IPS-15b (cell line): ENCODE results near the gene HOXA9.

ENCODE experiments used
- H3K27me3 ChIP-seq: one replicate; pipeline ENCODE4 v1.6.1; 2013; ENCODE audit warnings: low read length; ENCODE audit not compliant: control insufficient read depth, insufficient read depth
- H3K36me3 ChIP-seq: one replicate; pipeline ENCODE4 v1.6.1; 2013; ENCODE audit warnings: low read length; ENCODE audit not compliant: control insufficient read depth, insufficient read depth
- H3K4me1 ChIP-seq: one replicate; pipeline ENCODE4 v1.6.1; 2013; ENCODE audit warnings: mild to moderate bottlenecking, low read length; ENCODE audit not compliant: control insufficient read depth, insufficient read depth
- H3K4me3 ChIP-seq: one replicate; pipeline ENCODE4 v1.5.1; 2013; ENCODE audit warnings: low read depth, low read length
- H3K9ac ChIP-seq: one replicate; pipeline ENCODE4 v1.6.1; 2013; ENCODE audit warnings: low read depth, mild to moderate bottlenecking, low read length
- H3K9me3 ChIP-seq: one replicate; pipeline ENCODE4 v1.6.1; 2013; ENCODE audit warnings: mild to moderate bottlenecking, low read length; ENCODE audit not compliant: control insufficient read depth, insufficient read depth

The HOXA9 gene

DNA sequence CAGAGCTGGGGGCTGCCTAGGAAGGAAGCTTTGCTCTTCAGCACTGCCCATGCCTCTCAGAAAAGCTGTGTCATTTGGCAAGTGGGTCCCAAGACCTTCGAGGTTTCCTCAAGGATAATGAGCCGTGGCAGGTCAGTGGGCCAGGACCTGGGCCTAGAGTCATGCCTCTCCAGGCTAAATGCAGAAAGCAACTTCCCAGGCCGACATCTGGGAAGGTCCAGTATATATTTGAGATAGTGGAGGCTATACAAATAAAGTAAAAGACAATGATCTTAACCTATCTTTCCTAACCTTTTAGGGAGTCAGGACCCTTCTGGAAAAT, 11.1 kb upstream of the HOXA9 start:
- Histone ChIP-seq H3K36me3 (no peaks in the 10 kb centered on the region), H3K4me1 (no peaks in the 10 kb centered on the region), H3K9me3 (no peaks in the 10 kb centered on the region), H3K9ac (no peak overlapping the region), H3K4me3 (peak overlapping the region; percentile 23), H3K27me3 (peaks cover 97% of the 10 kb centered on the region)

DNA sequence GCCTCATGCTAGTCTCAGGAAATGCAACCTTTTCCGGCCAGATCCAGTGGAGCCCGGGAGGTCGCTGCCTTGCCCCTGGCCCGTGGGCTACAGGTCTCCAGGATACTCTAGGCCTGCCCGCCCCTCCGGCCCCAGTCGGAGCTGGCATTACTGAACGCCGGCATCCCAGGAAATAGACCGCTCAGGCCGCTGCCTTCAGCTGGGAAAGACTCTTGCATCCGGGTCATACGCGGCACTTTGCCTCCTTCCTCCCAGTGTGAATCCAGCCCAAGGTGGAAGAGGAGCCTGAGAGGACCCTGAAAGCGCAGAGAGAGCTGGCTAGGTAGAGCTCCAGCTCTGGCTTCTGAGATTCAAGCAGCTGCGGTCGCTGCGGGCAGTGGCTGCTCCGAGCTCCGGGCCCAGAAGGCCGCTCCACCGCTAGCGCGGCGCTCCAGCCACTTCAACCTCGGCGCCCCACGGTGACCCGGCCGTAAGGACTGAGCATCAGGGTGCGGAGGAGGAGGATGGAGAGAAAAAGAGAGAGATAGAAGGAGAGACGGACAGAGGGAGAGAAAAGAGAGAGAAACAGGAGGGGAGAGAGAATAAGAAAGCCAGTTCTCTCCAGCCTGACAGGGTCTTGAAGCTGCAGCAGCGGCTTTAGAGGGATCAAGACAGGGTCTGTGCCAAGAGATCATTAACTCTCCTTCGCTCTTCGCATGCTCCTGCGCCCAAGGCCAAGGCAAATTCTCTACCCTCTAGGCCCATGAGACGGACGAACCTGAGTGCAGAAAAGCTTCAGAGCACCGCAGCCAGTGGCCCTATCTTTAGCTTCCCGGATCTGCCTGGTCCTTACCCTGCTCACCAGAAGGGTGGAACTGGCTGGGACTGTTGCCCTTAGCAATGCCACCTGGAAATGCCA, 10.5 kb upstream of the HOXA9 start:
- Histone ChIP-seq H3K36me3 (no peaks in the 10 kb centered on the region), H3K9me3 (no peaks in the 10 kb centered on the region), H3K9ac (no peak overlapping the region)

DNA sequence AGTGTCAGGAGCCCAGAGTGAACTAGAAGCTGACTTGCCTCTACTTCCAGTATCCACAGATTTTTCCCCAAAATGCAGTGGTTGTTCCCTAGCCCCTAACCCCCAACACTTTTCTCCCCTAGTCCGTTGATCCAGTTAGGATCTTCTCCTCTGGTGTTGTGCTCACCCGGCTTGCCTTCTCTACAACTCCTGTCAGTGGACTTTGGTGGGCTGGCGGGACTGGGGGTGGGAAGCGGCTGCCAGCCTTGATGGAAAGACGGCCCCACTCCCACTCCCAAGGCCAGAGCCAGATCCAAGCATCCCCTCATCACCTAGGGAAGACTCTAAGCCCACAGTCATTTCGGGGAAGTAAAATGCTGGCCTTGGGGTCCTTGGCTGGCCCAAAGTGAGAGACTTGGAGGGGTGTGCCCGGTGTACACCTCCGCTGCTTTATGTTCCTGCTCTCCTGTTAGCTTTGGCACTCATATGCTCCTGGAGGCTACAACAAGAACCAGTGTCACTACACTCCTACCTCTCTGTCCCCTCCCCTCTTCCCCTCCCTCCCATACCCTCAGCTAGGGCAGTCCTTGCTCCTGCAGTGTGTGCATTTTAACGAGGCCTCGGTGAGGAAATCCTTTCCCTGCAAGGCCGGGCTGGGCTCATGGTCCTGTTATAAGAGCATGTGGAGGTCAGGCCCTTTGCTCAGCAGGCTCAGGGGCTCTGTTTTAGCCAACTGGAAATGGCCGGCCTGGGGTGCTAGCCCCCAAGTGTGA, 9.7 kb upstream of the HOXA9 start:
- Histone ChIP-seq H3K36me3 (no peaks in the 10 kb centered on the region), H3K9ac (no peak overlapping the region)

More for the DNA sequence above, 10.5 kb upstream of the HOXA9 start:
- H3K27me3 ChIP-seq = peaks cover 97% of the 10 kb centered on the region
- H3K4me3 ChIP-seq = peak overlapping the region; percentile 23
- no peaks in the 10 kb centered on the region for H3K4me1 ChIP-seq

DNA sequence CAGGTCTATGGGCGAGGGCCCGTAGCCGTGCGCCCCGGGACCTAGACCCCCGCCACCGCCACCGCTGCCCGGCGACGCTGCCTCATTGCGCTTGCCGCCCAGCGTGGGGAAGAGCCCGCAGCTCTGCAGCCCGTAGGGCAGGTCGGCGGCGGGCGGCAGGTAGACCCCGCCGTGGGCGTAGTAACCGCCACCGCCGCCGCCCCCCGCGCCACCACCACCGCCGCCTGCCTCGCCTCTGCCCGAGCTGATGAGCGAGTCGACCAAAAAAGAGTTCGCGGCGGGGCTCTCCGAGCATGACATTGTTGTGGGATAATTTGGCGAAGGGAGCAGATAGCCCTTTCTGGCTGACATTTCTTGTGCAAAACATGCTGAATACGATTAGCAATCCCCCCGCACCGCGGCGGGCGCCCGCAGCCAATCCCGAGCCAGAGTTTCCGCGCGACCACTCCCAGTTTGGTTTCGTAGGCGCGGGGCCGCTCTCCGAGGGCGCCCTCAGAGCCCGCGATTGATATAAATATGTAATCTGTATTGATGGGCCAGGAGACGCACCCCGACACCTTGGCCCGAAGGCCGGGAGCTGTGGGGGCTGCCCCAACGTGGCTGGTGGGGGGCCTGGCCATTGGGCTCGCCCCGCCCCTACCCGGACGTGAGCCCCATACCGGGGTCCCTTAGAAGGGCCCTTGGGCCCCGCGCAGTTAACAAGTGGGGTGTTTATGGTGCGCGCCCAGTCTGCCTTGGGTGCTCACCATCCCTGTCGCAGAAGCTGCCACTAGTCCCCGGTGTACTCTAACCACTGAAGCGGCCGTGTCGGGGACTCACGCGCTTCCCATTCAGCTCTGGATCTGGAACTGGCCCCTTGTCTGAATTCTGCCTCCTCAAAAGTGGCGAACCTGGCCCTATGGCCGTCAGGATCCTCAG, 8.9 kb upstream of the HOXA9 start, which contains the start of gene HOXA10:
HOXA10 (minus strand) TSS at position 365 of the 918 bp plus-strand sequence; CDS start at position 351, 14 bp downstream.
- H3K4me3 ChIP-seq = peak within 1 kb of the TSS; percentile 18
- peaks cover 96% of the 10 kb centered on the region for H3K27me3 ChIP-seq

More for the DNA sequence above, 9.7 kb upstream of the HOXA9 start:
- Histone ChIP-seq H3K4me1 (no peaks in the 10 kb centered on the region), H3K9me3 (no peaks in the 10 kb centered on the region), H3K27me3 (peaks cover 97% of the 10 kb centered on the region), H3K4me3 (peak overlapping the region; percentile 18)

DNA sequence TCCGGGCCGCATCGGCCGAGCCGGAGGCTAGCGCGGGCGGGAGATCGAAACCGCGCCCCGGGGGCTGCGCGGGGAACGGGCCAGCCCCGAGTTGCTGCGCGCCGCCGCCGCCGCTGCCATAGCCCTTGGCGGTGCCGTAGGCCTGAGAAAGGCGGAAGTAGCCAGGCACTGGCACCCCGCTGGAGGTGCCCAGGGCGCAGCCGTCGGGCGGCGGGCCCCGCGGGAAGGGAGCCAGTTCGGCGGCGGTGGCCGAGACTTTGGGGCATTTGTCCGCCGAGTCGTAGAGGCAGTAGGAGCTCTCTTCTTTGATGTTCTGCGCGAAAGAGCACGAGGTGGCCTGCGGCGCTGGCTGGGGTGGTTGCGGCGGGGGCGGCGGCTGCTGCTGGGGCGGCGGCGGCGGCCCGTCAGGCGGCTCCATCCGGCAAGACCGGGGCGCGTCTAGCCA, 8.2 kb upstream of the HOXA9 start:
- Histone ChIP-seq H3K4me1 (no peaks in the 10 kb centered on the region), H3K36me3 (no peaks in the 10 kb centered on the region), H3K9me3 (no peaks in the 10 kb centered on the region), H3K9ac (no peak overlapping the region), H3K27me3 (peaks cover 96% of the 10 kb centered on the region), H3K4me3 (peak overlapping the region; percentile 18)

More for the DNA sequence above, 8.9 kb upstream of the HOXA9 start, which contains the start of gene HOXA10:
- no peaks in the 10 kb centered on the region for H3K9me3 ChIP-seq
- no peaks in the 10 kb centered on the region for H3K36me3 ChIP-seq
- no peak within 1 kb of the TSS for H3K9ac ChIP-seq
- no peaks in the 10 kb centered on the region for H3K4me1 ChIP-seq

DNA sequence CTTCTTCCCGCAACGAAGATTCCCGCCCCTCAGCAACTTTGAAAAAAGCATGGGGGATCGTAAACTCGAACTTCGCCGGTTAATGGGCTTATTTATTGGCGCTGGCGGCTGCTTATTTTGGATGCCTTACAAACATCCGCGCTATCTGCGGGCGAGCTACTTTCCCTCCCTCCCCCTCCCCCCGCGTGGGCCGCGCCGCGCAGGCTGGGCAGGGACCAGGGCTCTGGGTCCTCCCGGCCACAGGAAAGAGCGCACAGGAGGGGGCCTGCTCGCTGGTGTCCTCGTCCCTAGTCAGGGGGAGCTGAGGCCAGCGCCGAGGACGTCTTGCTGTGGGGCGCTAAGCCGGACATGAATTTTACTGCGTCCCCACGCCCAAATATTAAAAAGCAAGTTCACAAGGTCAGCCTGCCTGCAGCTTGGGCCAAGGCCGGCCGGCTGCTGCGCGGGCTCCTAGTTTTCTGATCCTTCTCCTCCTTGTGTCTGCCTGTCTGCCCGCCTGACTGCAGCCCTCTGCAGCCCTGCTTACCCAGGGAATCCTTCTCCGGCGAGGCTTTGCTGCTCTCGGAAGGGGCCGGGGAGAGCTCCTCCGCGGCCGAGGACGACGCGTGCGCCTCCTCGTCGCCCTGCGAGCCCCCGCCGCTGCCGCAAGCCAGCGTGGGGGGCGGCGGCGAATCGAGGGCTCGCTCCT, 7.6 kb upstream of the HOXA9 start:
- Histone ChIP-seq H3K36me3 (no peaks in the 10 kb centered on the region), H3K9me3 (no peaks in the 10 kb centered on the region), H3K4me1 (no peaks in the 10 kb centered on the region), H3K4me3 (peak overlapping the region; percentile 18), H3K9ac (no peak overlapping the region), H3K27me3 (peaks cover 96% of the 10 kb centered on the region)

DNA sequence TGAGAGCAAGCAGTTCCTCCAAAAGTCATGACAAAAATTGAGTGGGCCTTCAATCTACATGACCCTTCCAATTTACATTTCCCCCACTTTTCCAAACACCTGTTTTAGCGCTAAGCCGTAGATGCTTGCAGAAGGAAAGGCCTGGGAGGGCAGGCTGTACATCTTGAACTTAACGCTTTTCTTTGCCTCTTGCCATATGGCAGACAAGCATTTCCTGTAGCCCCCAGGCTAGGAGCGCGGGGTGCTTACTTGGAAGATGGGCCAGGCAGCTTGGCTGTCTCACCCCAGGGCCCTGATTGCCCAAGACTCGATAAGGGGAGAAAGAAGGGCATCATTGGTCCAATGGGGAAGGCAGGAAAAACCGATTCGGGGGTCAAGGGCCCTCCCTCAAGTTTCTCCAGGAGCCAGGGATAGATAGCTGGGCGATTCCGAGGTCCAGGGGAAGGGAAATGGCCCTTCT, 7.0 kb upstream of the HOXA9 start:
- H3K27me3 ChIP-seq = peaks cover 96% of the 10 kb centered on the region
- no peaks in the 10 kb centered on the region for H3K9me3 ChIP-seq
- H3K4me1 ChIP-seq = no peaks in the 10 kb centered on the region
- no peak overlapping the region for H3K4me3 ChIP-seq
- H3K36me3 ChIP-seq = no peaks in the 10 kb centered on the region
- H3K9ac ChIP-seq = no peak overlapping the region

DNA sequence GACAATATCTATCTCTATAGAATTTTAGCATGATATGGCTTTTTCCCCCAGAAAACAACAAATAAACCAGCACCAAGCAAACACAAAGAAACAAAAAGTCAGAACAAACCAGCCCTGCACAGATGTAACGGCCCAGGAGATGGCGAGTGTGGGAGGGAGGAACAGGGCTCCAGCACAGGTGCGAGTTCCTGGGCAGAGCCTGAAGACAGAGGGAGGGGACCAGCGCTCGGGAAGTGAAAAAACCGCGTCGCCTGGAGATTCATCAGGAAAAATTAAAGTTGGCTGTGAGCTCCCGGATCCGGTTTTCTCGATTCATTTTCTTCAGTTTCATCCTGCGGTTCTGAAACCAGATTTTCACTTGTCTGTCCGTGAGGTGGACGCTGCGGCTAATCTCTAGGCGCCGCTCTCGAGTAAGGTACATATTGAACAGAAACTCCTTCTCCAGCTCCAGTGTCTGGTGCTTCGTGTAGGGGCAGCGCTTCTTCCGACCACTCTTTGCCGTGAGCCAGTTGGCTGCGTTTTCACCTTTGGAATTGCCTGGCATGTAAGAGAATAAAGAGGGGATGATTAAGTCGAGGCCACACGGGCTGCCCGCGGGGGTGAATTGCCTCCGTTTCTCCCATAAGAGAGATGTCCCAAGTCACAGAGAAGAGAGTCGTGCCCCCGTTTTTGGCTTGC, 6.4 kb upstream of the HOXA9 start:
- Histone ChIP-seq H3K4me3 (peak overlapping the region; percentile 23), H3K27me3 (peaks cover 96% of the 10 kb centered on the region), H3K9me3 (no peaks in the 10 kb centered on the region), H3K4me1 (no peaks in the 10 kb centered on the region), H3K36me3 (no peaks in the 10 kb centered on the region), H3K9ac (no peak overlapping the region)

DNA sequence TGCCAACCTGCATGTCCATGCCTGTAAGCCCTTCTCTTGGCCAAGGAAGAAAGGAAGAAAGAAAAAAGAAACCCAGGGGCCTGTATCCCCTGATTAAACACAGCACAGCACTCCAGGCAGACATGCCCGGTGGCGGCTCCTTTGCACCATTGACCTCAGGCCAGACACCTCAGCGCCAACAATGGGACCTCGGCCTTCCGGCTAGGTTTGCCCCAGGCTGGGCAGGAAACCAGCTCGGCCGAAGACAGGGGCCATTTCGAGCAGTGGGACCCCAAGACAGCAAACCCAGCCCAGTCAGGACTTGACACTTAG, 5.9 kb upstream of the HOXA9 start:
- Histone ChIP-seq H3K27me3 (peaks cover 96% of the 10 kb centered on the region), H3K9ac (no peak overlapping the region), H3K4me3 (no peak overlapping the region)

DNA sequence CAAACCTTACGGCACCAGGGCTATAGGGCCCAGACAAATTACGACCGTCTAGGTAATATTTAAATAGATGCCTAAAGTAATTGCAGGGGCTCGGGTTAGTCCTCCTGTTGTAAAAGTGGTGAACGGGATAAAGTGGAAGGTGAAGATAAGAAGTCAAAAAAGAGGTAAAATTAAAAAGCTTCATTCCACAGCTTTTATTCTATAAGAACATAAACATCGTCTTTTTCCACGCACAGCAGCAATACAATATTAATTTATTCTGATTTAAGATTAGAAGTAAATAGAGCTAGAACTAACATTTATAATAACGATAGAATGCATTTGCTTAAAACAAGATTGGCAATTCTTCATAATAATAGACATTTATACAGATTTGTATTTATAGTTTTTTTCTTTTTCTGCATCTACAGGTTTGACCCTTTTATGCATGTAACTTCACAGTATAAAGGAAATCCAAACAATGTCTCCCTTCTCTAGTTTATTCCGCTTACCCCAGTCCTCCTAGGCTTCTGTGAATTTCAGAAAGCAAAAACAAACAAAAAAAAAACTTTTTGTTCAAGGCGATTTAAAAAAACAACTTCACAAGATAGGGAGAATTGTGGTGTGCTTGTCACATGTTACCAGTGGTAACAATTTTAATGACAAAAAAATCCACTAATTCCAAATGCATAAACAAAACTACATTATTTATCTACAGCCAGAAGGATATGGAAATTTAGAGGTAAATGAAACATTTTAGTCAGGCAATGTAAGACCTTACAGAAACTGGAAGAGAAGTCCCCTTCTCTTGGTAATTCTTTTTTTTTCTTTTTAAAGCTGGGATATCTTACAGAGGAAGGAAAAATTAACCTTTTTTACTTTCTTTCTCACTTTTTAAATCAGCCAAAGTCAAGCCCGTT, 5.3 kb upstream of the HOXA9 start:
- H3K36me3 ChIP-seq = no peaks in the 10 kb centered on the region
- H3K9ac ChIP-seq = no peak overlapping the region
- no peaks in the 10 kb centered on the region for H3K9me3 ChIP-seq
- H3K4me1 ChIP-seq = no peaks in the 10 kb centered on the region
- no peak overlapping the region for H3K4me3 ChIP-seq
- H3K27me3 ChIP-seq = peaks cover 96% of the 10 kb centered on the region

More for the DNA sequence above, 5.9 kb upstream of the HOXA9 start:
- Histone ChIP-seq H3K4me1 (no peaks in the 10 kb centered on the region), H3K9me3 (no peaks in the 10 kb centered on the region), H3K36me3 (no peaks in the 10 kb centered on the region)
